GM21786 (cell line): ENCODE data around the gene SIT1.

Experiments used
- ATAC-seq: cut with Tn5 transposase; IDR thresholded peaks from one replicate; pipeline ENCODE4 v1.9.1; 2021; ENCODE audit not compliant: unreplicated experiment

The SIT1 gene, protein sequence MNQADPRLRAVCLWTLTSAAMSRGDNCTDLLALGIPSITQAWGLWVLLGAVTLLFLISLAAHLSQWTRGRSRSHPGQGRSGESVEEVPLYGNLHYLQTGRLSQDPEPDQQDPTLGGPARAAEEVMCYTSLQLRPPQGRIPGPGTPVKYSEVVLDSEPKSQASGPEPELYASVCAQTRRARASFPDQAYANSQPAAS

DNA sequence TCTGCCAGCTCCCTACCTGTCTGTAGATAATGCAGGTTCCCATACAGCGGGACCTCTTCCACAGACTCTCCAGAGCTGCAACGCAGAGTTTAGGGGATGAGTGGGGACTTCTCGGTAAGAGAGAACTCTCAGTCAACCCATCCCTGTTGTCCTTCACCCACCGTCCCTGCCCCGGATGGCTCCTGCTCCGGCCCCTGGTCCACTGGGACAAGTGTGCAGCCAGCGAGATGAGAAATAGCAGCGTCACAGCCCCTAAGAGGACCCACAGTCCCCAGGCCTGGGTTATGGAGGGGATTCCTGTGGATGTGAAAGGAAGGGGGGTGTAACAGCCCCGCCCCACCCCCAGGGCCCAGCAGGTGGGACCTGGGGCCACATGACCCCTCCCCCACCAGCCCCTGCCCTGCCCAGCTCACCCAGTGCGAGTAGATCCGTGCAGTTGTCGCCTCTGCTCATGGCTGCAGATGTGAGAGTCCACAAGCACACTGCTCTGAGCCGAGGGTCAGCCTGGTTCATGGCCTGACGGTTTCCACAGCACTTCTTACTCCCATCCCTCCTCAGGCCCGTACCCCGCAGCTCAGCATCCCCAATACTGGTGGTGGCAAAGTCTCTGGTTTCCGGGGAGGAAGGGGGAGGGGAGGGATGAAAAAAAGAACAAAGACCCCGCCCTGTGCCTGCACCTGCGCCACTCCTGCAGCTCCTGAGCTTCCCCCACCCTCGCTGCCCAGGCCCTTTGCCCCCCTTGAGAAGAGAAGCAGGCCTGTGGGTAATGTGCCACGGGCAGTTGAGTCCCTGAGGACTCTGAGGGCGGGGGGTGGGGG is at the start of gene SIT1:
Gene SIT1 (minus strand): TSS at position 591 of the 818 bp plus-strand sequence. CDS start 78 bp downstream, at position 513.
- no peak for ATAC-seq

DNA sequence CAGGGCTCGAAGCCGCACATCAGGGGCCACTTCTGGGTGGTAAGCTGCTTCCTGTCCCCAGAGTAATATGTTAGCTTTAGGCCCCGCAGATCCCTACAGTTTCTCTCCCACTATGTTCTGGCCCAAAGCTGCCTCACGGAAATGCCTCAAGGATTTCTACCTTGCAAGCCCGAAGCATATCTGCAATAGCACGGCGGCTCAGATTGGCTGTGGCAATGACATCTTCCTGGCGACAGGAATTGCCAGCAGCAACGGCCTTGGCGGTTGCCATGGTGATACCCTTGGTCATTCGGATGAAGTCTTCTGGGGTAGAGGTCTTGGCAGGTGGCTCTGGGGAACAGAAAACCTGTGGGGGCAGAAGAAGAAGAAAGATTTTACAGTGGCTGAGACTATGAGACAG is 49.3 kb upstream of the SIT1 start:
- no peak for ATAC-seq

DNA sequence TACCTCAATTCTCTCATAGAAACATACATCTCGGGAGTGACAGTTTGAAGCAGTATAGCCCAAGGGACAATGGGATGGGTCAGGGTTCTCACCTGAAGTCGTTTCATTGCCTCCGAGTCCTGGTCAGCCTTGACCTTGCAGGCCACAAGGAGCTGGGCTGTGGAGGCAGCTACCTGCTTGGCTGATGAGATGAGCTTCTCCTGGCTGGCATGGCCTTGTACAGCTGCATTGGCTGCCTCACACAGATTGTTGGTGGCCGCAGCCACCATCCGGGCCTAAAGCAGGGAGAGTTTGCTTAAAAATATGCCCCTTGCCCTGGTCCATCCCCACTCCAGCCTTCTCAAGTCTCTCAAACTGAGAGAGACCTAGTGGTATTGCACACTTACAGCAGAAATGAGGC is 47.5 kb upstream of the SIT1 start:
- ATAC-seq: no peak

DNA sequence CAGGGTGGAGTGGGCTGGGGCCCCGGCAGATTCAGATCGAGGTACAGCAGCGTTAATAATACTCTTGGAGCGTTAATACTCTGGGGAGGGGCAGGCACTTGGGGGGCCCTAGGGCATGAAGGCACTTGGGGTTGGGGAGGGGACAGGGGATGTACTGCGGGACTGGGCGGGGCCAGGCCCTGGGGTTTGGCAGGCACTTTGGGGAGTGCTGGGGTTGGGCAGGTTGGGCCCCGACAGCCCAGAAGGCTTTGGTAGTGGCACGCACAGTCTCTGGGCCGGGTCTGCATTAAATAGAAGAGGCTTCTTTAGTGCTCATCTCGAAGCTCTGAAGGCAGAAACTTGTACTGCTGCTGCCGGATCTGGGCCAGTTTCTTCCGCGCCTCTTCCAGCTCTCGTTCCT is 46.8 kb upstream of the SIT1 start:
- no peak for ATAC-seq

DNA sequence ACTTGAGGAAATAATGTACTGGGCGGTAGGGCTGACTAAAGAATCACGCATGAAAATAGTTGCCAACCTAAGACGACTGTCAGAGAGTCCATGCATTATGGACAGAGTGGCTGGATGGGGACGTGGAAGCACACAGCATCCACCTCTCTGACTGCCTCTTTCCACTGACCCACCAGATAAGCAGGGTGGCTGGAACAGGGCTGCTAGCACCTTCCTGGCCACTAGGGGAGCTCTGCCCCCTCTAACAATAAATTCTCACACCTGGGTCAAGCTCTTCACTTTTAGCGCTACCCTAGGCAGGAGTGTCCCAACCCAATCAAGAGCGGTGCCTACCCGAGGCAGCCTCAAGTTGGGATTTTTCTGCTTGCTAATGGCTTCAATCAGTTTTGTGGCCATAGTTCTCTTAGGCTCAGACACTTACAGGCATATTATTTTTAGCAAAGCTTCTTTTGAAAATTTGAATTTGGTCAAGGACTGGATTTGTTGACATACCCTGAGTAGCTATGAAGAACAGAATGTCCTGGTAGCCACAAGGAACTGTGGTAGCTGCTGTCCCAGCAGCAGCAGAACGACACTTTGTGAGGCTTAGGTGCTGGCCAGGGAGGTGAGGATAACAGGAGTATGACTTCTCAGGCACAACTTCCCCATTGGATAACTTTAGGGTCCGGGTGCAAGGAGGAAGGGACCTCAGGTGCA is 45.9 kb upstream of the SIT1 start:
- peak; percentile 80 for ATAC-seq

DNA sequence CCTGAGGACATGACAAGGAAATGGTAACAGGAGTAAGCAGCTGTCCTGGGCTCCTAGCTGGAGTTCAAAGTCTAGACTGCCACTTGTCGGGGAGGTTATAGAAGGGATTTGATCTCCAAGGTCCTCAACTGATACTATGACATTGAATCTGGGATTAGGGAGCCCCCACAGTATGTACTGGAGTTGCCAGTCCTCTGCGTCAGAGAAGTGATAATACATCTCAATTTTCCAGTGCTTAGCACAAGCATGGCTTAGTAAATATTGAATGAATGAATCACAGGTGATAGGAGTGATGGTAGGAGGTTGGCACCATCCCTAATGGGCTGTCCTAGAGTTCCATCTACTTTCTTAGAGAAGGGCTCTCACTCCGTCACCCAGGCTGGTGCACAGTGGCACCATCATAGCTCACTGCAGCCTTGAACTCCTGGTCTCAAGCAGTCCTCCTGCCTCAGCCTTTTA is 45.2 kb upstream of the SIT1 start:
- ATAC-seq: no peak

DNA sequence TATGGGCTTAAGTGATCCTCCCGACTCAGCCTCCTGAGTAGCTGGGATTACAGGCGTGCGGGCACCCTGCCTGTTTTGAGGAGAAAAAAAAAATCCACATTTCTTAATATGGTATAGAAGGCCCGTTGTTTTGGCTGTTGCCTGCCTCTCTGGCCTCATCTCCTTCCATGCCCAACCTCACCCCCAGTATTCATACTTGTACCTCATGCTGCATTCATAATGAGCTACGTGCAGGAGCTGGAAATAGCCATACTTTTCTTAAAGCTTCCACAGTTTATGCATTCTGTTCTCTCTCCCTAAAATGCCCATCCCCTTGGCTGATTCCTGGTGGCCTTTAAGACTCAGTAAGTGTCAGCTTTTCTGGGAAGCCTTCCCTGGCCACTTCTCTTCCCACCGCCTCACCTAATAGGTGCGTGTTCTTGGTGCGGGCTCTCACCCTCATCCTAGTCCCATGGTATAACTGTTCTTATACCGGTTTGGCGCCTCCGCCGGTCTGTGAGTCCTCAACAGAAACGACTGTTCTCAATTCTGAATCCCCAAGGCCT is 41.1 kb upstream of the SIT1 start:
- ATAC-seq: no peak

DNA sequence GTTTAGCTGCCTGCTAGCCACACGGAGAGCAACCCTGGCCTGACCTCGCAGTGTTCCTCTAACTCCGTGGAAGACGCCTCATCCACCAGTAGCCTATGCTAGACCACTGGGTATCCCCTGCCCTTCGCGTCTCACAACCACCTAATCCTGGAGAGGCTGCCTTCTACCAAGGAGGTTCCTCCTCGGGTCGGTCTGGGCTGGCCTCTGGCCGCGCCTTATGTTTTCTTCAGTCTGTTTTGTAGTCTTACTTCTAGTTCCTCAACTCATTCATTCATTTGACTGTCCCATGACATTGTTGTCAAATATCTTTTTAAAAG is 40.6 kb upstream of the SIT1 start:
- ATAC-seq: no peak

DNA sequence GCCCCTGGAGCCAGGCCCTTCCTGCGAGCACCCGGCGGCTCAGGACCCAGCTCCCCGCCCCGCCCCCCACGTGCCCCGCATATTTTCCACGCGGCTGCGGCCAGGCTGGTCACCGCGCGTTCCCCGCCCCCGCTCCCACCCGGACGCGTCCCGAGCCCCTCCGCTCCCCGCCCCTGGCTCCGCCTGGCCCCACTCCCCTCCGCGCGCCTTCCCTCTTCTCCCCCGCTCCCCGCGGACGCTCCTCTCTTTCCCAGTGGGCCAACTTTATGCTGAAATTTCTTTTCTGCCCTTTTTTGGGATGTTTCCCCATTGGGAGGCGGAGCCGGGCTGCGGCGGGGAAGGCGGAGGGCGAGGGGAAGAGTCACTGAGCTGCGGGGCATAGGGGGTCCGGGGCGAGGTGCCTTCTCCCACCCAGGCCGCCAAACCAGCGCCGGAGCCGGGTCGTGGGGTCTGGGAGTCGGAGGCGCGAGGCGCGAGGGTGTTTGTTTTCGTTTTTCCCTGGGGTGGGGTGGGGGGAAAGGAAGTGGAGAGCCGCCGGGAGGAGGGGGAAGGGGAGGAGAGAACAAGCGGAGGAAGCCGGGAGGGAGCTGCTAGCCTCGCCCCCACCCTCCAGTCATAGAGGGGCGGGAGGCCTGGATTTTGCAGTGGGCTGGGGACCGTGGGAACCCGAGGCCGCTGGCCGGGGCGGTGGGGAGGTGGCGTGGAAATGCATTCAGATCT is 40.0 kb upstream of the SIT1 start:
- no peak for ATAC-seq

DNA sequence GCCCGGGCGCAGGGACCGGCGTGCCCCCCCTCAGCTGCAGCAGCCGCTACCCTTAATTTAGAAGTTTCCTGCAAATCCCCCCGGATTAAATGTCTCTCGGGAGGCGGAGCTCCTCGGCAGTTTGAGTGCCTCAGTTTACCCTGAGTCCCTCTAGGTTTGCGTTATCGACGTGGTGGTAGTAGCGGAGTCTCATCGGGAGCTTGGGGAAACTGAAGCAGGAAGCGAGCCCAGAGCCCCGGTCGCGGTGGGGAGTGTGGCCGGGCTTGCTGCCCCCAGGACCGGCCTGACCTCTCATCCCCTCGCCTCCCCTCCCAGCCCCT is 39.5 kb upstream of the SIT1 start:
- no peak for ATAC-seq

DNA sequence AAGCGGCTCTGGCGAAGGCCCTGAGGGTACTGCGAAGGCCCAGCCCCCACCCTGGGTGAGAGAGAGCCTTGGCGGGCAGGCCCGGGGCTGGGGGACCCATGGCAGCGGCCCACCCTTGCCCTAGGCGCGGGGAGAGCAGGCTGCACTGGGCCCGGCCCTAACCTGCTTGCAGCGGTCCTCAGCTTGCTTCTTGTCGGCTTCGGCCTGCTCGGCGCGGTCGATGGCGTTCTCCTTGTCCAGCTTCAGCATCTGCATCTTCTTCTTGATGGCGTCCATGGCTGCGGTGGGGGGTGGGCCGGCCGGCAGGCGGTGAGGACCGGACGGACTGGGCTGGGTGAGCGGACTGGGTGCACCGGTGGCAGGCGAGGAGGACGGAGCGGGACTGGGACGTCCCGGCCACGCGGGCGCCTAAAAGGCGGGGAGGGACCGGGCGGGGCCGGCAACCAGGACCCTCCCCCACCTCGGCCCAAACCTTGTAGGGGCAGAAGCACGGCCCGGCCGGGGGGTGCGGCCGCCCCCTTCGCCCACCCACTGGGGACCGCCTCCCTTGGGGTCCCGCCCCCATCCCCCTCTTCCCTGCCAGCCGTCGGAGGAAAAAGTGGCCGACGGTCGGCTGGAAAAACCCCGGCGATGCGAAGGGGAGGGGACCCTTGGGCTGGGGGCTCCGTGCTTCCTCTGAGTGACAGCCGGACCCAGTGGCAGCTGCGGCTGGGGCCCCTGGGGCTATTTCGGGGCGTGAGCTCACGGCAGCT is 39.0 kb upstream of the SIT1 start, which contains the start of gene TPM2:
Gene TPM2 (minus strand): TSS at position 384 of the 752 bp plus-strand sequence. CDS start 108 bp downstream, at position 276.
- no peak for ATAC-seq

DNA sequence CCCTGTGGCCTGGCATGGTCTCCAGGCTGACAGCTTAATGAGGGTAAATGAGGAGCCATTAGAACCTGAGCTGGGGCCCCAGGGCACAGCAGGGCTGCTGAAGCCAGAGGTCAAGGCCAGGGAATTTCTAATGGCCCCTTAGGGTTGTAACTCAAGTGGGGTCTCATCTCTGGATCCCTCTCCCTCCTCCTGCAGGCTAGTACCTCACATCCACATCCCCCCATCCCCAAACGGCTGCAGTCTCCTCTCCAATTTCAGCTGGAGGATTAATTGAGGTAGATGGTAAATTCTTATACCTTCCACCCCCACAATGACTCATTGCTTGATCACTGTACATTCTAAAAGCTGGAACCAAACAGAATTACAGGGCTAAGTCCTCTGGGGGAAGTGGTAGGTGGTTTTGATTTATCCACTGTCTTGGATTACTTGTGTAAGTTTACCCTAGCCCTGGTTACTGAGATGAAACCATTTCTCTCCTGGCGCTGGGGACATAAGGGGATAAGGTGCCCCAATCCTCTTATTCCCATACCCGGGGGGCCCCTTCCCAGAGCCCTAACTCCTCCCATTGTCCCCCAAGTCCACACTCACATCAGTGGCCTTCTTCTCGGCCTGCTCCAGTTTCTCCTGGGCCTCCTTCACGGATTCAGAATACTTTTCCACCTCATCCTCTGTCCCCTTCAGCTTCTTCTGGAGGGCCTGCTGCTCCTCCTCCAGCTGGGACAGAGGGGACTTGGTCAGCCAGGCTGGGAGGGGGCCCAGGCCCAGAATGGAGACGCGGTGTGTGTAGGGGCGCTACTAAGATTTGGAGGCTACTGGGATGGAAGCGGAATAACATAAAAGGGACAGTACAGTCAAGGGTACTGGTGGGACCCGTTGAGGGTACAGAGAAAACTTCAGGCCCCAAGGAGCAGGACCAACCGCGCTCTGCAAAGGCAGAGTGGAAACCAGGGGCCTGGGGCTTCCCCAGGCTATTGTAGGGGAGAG is 38.1 kb upstream of the SIT1 start:
- ATAC-seq: no peak

DNA sequence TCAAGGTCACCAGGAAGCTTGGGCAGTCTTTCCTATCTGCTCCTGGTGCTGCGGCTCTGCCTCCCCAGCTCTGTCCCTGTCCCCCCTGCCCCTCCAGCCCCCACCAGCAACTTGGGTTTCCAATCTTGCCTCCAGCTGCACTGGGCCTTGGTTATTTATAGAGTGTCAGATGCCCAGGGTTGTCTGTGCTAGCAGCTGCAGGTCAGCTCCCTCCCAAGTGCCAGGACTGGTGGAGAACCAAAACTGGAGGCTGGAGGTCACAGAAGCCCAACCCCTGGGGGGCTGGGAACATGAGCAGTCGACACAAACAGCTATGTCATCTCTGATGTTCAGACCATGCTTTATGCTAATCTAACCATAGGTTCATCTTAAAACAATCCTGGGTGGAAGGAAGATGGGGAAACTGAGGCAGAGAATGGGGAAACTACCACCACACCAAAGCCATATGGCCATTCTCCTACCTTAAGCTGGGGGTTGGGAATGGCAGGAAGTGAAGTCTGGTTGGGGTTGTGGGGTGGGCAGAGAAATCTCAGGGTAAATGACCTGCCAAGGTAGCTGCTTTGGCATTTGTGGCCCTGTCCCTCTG is 37.3 kb upstream of the SIT1 start:
- ATAC-seq: no peak

DNA sequence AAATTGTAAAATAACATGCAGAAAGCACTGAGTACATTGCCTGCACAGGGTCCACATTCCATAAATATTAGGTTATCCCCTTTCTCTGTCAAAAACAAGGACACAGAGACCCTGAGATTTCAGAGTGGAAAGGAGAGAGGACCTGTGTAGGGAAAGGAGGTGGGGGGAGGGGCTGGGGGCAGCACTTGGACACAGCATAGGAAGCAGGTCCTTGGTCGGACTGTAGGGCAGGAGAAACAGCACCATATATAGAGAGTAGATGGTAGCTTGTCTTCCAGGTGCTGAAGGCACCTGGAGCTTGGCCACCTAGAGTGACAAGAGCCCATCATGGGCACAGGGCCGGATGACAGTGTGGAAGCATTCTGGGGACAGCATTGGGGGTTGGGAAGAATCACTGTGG is 36.6 kb upstream of the SIT1 start:
- no peak for ATAC-seq

DNA sequence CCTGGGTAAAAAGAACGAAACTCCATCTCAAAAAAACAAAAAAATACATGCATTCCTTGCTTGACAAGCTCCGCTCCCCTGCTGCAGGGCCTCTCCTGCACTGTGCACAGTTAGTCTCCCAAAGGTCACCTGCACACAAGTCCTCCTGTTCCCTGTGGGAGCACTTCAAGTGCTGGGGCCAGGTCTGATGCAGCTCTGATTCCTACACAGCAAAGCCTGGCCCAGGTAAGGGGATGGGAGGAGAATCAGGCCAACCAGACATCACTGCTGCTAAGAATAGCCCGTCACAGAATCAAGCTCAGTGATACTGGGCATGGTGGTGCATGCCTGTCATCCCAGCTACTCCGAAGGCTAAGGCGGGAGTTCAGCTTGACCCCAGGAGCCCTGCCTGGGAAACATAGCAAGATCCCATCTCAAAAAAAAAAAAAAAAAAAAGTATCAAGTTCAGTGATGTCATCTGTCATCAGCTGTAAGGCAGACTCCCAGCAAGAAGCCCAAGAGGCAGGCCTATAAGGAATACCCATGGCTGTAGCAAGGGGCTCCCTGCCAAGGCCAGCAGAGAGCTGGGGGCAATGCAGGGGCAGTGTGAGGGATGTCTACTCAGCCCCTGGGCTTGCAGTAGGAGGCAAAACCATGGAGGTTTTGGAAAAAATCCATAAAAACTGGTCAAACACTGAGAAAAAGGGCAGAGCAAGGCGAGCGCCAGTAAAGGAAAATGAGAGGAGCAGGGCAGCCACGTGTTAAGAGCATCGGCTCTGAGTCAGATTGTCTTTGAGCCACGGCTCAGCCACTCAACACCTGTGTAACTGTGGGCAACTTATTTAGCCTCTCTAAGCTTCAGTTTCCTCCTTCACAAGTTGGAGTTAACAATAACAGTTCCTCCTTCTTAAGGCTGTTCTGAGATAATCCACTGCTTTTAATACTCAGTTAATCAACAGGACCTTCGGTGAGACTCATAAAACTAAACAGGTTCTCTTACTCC is 35.8 kb upstream of the SIT1 start:
- ATAC-seq: no peak

DNA sequence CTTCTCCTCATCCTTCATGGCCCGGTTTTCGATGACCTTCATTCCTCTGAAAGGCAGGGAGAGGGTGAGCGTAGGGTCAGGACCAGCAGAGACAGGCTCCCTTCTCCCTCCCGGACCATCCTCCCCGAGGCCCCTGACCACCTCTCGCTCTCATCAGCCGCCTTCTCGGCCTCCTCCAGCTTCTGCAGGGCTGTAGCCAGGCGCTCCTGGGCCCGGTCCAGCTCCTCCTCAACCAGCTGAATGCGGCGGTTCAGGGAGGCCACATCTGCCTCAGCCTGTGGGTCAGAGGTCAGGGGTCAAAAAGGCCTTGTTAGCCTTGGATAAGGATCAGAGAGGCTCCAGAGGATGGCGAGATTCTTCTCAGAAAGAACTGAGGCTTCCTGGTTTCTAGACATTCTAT is 34.8 kb upstream of the SIT1 start:
- ATAC-seq: no peak

DNA sequence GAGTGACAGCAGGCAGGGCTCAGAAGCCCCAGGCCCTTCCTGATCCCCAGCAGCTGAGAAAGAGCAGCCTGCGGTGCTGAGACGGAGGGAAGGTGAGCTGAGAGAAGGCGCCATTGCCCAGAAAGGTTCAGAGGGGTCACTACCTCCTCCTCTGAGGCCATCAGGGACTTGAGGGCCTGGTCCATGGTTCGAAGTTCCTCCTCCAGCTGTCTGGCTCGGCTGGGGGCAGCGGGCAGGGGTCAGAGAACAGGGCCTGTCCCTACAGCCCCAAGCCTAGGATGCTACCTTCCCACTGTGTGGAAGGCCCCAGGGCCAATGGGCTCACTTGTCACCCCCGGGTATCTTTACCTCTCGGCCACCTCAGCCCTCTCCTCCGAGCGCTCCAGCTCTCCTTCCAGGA is 34.2 kb upstream of the SIT1 start:
- no peak for ATAC-seq

DNA sequence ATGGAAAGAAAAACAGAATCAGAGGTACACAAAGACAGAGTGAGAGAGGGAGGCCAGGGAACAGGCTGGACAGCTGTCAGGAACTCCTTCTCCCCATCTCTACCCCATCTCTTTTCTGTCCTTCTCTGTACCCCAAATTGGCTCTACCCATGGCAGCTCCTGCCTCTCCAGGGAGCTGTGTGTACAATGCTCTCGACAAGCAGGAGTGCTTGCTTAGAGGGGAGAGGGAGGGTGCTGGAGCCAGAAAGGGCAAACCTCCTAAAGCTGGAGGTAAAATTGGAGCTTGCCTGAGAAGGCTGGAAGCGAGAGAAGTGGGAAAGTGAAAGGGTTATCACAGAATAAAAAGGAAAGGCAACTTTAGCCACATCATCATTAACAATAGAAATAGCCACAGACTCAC is 32.6 kb upstream of the SIT1 start:
- ATAC-seq: no peak
